NCI-H2107 treated with DMSO at 0.1 percent for 48 hours (cell line): ENCODE data around the gene OR6C74.
A peak's percentile ranks its signal among the peaks of the same experiment; 100 is the strongest.

Source experiments
- DNase-seq: peaks from one replicate; lab custom pipeline; 2025; ENCODE audit not compliant: unreplicated experiment; lab: John Stamatoyannopoulos, UW

Gene OR6C74

DNA sequence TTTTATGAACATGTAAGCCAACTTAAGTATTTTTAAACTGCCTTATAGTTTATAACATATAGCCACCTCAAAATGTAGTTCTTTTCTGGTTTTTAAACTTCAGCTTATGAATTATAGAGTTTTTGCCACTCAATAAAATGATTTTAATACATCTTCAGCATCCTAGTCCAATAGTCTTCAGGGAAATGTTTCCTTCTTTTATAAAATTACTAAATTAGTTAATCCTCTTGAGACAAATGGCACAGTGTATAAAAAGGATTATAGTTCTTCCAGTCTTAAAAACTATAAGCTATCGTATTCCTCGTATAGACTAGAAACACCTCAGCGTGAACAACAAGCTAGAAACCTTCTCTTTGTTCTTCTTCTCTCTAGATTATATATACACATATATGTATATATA, at the start of gene OR6C74:
OR6C74 (plus strand) TSS at position 301 of the 400 bp plus-strand sequence. CDS start 2,679 bp downstream, outside the sequence.
- DNase-seq, result no peak

DNA sequence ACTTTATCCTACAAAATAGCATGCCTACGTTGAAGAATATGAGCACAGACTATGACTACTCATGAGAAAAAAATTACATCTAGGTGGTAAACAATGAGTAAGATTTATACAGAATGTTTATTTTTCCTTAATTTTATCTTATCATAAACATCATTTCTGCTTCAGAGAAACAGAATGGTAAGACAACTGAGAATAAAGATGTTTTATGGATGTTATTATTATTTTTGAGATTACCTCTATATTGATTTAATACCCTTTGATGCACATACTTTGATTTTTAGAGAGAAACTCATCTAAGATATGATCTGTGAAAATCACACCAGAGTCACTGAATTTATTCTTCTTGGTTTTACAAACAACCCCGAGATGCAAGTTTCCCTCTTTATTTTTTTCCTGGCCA, 23.7 kb upstream of the OR6C74 start, which contains the start of gene OR10A7:
OR10A7 (plus strand) TSS at position 301 of the 400 bp plus-strand sequence; CDS start at position 301, 0 bp downstream.
- no peak for DNase-seq

DNA sequence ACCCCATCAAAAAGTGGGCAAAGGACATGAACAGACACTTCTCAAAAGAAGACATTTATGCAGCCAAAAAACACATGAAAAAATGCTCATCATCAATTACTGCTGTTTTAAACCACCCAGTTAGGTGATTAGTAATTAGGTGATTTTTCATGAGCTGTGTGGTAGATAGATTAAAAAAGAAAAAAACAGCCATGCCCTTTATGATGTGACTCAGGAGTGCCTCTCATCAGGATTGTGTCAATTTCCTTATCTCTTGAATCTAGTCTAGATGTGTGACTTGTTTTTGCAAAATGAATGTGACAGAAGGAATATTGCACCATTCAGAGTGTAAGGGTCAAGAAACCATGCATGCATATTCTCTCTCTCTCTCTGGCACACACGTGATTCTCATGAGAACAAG, 17.9 kb upstream of the OR6C74 start:
- DNase-seq, result no peak

DNA sequence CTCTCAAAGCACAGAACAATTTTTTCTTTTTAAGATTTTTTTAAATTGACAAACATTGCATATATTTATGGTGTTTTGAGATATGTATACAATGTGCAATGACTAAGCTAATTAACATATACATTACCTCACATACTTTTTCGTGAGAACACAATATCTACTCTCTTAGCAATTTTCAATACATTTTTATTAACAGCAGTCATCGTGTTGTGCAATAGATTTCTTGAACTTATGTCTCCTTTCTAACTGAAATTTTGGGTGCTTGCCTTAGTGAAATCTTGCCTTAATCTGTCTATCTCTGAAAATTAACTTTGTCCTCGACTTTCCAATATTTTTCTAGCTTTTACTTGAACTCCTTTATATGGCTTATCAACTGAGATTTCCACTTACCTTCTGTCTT, 16.8 kb upstream of the OR6C74 start:
- no peak for DNase-seq

DNA sequence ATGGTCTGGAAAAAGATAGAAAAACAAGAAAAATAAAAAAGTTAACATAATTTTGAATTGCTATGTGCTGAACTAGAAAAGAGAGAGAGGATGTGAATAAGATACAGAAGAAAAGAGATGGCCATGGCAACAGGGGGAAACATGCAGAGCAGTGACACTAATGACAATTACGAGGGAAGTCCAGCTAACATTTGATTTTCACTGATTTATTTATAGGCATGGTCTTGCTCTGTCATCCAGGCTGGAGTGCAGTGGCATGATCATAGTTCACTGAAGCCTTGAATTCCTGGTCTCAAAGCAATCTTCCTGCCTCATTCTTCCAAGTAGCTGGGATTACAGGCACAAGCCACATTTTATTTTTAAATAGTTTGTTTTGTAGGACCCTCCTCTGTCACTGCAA, 1.8 kb downstream of the OR6C74 start:
- no peak for DNase-seq

DNA sequence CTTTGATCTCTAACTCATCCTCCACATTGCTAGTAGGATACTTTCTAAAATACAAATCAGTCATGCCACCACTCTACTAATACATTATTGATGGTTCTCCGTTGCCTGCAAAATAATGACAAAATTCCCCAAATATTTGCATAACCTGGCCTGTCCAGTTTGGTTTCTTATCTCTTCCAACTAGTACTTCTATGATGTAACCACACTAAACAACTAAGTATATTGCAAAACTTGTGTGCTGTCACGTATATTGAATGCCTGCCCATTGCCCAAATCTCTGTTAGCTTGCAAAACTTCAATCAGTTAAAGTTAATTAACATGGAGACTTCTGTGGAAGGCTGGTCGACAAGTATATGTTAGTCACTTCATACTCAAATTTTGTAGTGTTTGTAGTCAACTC, 6.5 kb downstream of the OR6C74 start:
- DNase-seq, result no peak

DNA sequence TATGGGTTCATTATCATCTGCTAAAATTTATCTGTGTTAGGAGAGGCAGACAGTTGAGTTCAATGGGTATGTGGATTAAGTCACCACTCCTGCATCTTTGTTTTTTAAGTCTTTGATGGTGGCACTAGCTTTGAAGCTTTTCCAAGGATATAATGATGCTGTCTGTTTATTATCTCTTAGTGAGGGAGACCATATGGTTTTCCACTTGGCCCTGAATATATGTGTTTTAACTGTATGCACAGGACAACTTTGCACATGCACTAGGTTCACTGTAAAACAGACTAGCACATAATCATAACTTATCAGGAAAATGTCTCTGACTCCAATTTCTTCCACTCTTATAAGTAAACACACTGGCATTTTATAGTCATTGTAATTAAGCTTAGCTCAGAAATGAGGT, 8.9 kb downstream of the OR6C74 start:
- DNase-seq, result no peak

DNA sequence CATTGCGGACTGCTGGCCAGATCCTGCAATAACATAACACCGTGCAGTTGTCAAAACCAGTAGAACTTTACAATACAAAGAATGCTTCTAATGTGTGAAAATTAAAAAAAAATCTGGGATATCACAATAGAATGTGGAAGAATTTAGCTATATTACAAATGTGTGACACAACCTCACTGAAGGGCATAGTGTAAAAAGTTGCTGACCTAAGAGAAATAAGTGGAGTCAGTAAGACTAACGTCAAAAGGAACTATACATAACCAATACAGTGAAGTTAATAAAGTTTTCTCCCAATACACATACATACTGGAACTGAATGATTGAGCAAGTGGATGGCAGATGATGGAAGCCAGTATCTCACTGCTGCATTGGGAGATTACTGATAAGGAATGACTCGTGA, 12.4 kb downstream of the OR6C74 start:
- no peak for DNase-seq

DNA sequence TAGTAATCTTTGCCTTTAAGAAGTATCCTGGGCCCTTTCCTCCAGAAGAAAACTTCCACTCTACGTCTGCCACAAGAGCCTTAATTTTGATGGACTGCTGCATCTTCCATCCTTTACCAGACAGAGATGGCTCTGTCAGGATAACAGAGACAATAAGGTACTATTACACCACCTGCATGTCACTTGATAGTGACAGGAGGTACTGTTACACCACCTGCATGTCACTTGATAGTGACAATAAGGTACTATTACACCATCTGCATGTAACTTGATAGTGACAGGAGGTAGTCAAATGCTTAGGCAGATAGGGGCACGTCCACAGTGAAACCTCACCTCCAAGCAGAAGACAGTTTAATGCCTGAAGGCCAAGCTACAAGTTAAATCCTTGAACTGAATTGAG, 13.9 kb downstream of the OR6C74 start:
- DNase-seq, result peak; percentile 58

DNA sequence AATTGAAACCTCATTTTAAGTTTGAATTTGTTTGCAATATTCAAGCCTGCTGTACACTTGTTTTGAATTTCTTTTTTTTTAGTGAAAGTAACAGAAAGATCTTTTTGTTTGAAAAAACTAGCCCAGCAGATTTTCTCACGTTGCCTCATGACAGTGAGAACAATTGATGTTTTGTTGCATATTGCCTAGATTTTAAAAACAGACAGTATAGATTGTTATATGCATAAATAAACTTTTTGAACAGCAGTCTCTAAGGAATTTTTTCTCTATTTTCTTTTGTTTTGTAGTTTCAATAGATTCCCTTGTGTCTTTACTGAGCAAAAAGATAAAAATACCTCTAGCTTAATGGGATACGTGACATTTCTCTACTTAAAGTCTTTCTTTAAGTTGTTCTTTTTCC, 36.6 kb downstream of the OR6C74 start:
- DNase-seq, result no peak

DNA sequence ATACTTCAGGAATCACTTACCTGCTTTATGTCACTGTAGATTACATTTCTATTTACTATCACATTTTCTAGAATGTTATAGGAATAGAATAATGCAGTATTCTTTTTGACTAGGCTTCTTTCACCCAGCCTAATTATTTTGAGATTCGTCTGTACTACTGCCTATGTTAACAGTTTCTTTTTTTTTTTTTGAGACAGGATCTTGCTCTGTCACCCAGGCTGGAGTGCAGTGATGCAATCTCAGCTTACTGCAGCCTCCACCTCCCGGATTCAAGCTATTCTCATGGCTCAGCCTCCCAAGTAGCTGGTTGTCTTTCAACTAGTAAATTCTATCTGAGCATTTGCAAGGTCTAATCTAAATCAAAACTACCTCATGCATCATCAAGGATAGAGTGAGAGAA, 45.6 kb downstream of the OR6C74 start:
- DNase-seq, result no peak
